HepG2 (cell line): ENCODE measurements around the gene GPS2. TPM values are rescaled to one million over a fixed set of nuclear protein-coding genes. Genes with fewer than 3 reads are reported as not detected.

ENCODE experiments used
- ATF5 ChIP-seq: sonication (generic); formaldehyde crosslinking; IDR thresholded peaks from 2 replicates; pipeline ENCODE4 v1.4.0; 2020; ENCODE audit warnings: mild to moderate bottlenecking, low read depth, missing genetic modification reagents
- CAMTA2 ChIP-seq: sonication (generic); formaldehyde crosslinking; IDR thresholded peaks from 2 replicates; pipeline ENCODE4 v1.4.0; 2020; ENCODE audit warnings: mild to moderate bottlenecking, missing genetic modification reagents, borderline replicate concordance
- HNF1A ChIP-seq, 2 experiments: sonication (generic) in 1 of 2; formaldehyde crosslinking in 1 of 2; IDR thresholded peaks; 2 replicates each; pipeline versions ENCODE4 v1.4.0 to v1.6.1; 2016 to 2020; ENCODE audit warnings: borderline replicate concordance in 1 of 2, low read depth in 1 of 2, mild to moderate bottlenecking in 1 of 2, missing genetic modification reagents in 1 of 2
- HOXA3 ChIP-seq: sonication (generic); formaldehyde crosslinking; IDR thresholded peaks from 2 replicates; pipeline ENCODE4 v1.5.0; 2020; ENCODE audit warnings: missing genetic modification reagents
- MIER2 ChIP-seq: IDR thresholded peaks from 2 replicates; pipeline ENCODE4 v1.6.1; 2016; ENCODE audit warnings: missing biosample characterization, missing genetic modification reagents
- RBAK ChIP-seq: sonication (generic); formaldehyde crosslinking; IDR thresholded peaks from 2 replicates; pipeline ENCODE4 v1.5.1; 2020; ENCODE audit warnings: mild to moderate bottlenecking, missing genetic modification reagents
- RELA ChIP-seq: sonication (generic); formaldehyde crosslinking; IDR thresholded peaks from 2 replicates; pipeline ENCODE4 v1.4.0; 2020; ENCODE audit warnings: missing genetic modification reagents
- SETDB1 ChIP-seq: sonication (generic); formaldehyde crosslinking; IDR thresholded peaks from 2 replicates; pipeline ENCODE4 v1.5.1; 2020; ENCODE audit warnings: missing genetic modification reagents, mild to moderate bottlenecking, borderline replicate concordance
- SMARCC2 ChIP-seq: fragments of 450-650 bp; IDR thresholded peaks from 2 replicates; pipeline ENCODE4 v1.6.1; 2017; ENCODE audit warnings: antibody characterized with exemption, mild to moderate bottlenecking
- ZHX2 ChIP-seq, 2 experiments: sonication (generic) in 1 of 2; formaldehyde crosslinking in 1 of 2; IDR thresholded peaks; 2 replicates each; pipeline versions ENCODE4 v1.6.1 to v1.9.0; 2014 to 2022; ENCODE audit warnings: antibody characterized with exemption in 1 of 2, borderline replicate concordance in 1 of 2, inconsistent platforms in 1 of 2, low read depth in 1 of 2, missing genetic modification reagents in 1 of 2
- ZNF12 ChIP-seq: sonication (generic); formaldehyde crosslinking; IDR thresholded peaks from 2 replicates; pipeline ENCODE4 v1.5.0; 2020; ENCODE audit warnings: missing genetic modification reagents
- ZNF232 ChIP-seq: sonication (generic); formaldehyde crosslinking; IDR thresholded peaks from 2 replicates; pipeline ENCODE4 v1.4.0; 2020; ENCODE audit warnings: missing genetic modification reagents, borderline replicate concordance
- ZNF512 ChIP-seq: sonication (generic); formaldehyde crosslinking; IDR thresholded peaks from 2 replicates; pipeline ENCODE4 v1.4.0; 2020; ENCODE audit warnings: mild to moderate bottlenecking, missing genetic modification reagents
- ZNF703 ChIP-seq: sonication (generic); formaldehyde crosslinking; IDR thresholded peaks from 2 replicates; pipeline ENCODE4 v1.5.1; 2020; ENCODE audit warnings: missing genetic modification reagents, mild to moderate bottlenecking, moderate library complexity, borderline replicate concordance
- ZNF737 ChIP-seq: sonication (generic); formaldehyde crosslinking; IDR thresholded peaks from 2 replicates; pipeline ENCODE4 v1.5.0; 2020; ENCODE audit warnings: missing genetic modification reagents, mild to moderate bottlenecking, borderline replicate concordance
- polyA plus RNA-seq, 8 experiments: library from polyadenylated mRNA; depleted of rRNA in 3 of 8; stranded (reverse) in 7 of 8; unstranded in 1 of 8; fragments of >200 nt; fragmentation: Illumina TruSeq in 4 of 8; extraction: Trizol in 4 of 8; gene quantifications; 2 replicates each; pipeline versions ENCODE4 v1.2.1 to v1.2.3, GENCODE V29; 2011 to 2016; ENCODE audit warnings: low read depth in 4 of 8, missing spikeins in 1 of 8, mixed read lengths in 1 of 8; ENCODE audit not compliant: insufficient read depth in 1 of 8
- total RNA-seq, 5 experiments: library from RNA; depleted of rRNA; stranded (reverse); fragments of >200 nt; fragmentation: Illumina TruSeq; extraction: Trizol; gene quantifications; 2 replicates each; pipeline ENCODE4 v1.2.3, GENCODE V29; 2016; ENCODE audit warnings: low read depth in 1 of 5

Gene GPS2
- total and polyA plus RNA-seq, 2 of the 13 experiments (the other 11 are each of a cell fraction or from before 2014, with no cell fraction given), result 58.0 to 59.4 TPM

- TF ChIP-seq HOXA3 (peak; percentile 43; the same call in 1 of the 2 replicates), SMARCC2 (no peak), ATF5 (CRISPR knock-in tag) (no peak), ZNF232 (CRISPR knock-in tag) (no peak), ZNF703 (CRISPR knock-in tag) (no peak), SETDB1 (CRISPR knock-in tag) (no peak), CAMTA2 (CRISPR knock-in tag) (no peak), ZHX2 (IDR thresholded peaks at IDR 0.05; ENCODE audit: low read depth) (no peak), ZHX2 (CRISPR knock-in tag; IDR thresholded peaks at IDR 0.05; ENCODE audit: borderline replicate concordance) (no peak), HNF1A (IDR thresholded peaks at IDR 0.05; ENCODE audit: low read depth) (no peak), HNF1A (CRISPR knock-in tag; IDR thresholded peaks at IDR 0.05; ENCODE audit: borderline replicate concordance) (no peak), ZNF737 (CRISPR knock-in tag) (no peak), RBAK (CRISPR knock-in tag) (no peak), ZNF12 (CRISPR knock-in tag) (no peak), ZNF512 (CRISPR knock-in tag) (no peak), RELA (CRISPR knock-in tag) (no peak), MIER2 (no peak)
Observed at GRCh38 chr17:7356072-7356549, 41.0 kb upstream of the GPS2 start (continued).
